GM21390 (cell line): ENCODE data around the gene DEFB124.
"Not testable (repeated sequence)": the region's sequence is repeated elsewhere in the genome, so short reads cannot be mapped to it uniquely, and the experiment has no call there.

Experiments used
- ATAC-seq: cut with Tn5 transposase; IDR thresholded peaks from one replicate; pipeline ENCODE4 v1.9.1; 2021; ENCODE audit not compliant: unreplicated experiment

Gene DEFB124

GRCh38 chr20:31474758-31475427 is at the start of gene DEFB124, which contains the start of gene REM1:
TSS of gene DEFB124 (minus strand) at chr20:31475127. CDS start at chr20:31473013, 2,114 bp downstream.
TSS of gene REM1 (plus strand) at chr20:31475288. CDS start at chr20:31476446, 1,158 bp downstream.
- no peak for ATAC-seq

GRCh38 chr20:31523361-31524283 is 48.7 kb upstream of the DEFB124 start:
- no peak for ATAC-seq

GRCh38 chr20:31522731-31523130 is 47.8 kb upstream of the DEFB124 start:
- ATAC-seq = no peak

- not testable (repeated sequence) for ATAC-seq
Measured at GRCh38 chr20:31521267-31521666, 46.3 kb upstream of the DEFB124 start.

GRCh38 chr20:31517373-31517772 is 42.4 kb upstream of the DEFB124 start:
- no peak for ATAC-seq

- no peak for ATAC-seq
Measured at GRCh38 chr20:31516651-31517050, 41.7 kb upstream of the DEFB124 start.

- no peak for ATAC-seq
Measured at GRCh38 chr20:31516166-31516565, 41.2 kb upstream of the DEFB124 start.

GRCh38 chr20:31515775-31516107 is 40.8 kb upstream of the DEFB124 start:
- no peak for ATAC-seq

- no peak for ATAC-seq
Measured at GRCh38 chr20:31515072-31515774, 40.3 kb upstream of the DEFB124 start.

GRCh38 chr20:31514154-31515071 is 39.5 kb upstream of the DEFB124 start, which contains the start of gene HM13:
TSS of gene HM13 (plus strand) at chr20:31514442. CDS start at chr20:31514552, 110 bp downstream.
- peak; percentile 85 for ATAC-seq

- ATAC-seq = no peak
Measured at GRCh38 chr20:31508517-31509244, 33.8 kb upstream of the DEFB124 start.

GRCh38 chr20:31505903-31506302 is 31.0 kb upstream of the DEFB124 start:
- no peak for ATAC-seq

- ATAC-seq = peak; percentile 97
Measured at GRCh38 chr20:31502884-31503673, 28.2 kb upstream of the DEFB124 start.

GRCh38 chr20:31500527-31500926 is 25.6 kb upstream of the DEFB124 start:
- ATAC-seq = no peak

GRCh38 chr20:31497838-31498540 is 23.1 kb upstream of the DEFB124 start:
- ATAC-seq = no peak

- no peak for ATAC-seq
Measured at GRCh38 chr20:31496761-31497295, 21.9 kb upstream of the DEFB124 start.

GRCh38 chr20:31494131-31494530 is 19.2 kb upstream of the DEFB124 start:
- ATAC-seq = no peak

GRCh38 chr20:31490752-31491151 is 15.8 kb upstream of the DEFB124 start:
- no peak for ATAC-seq
